Measurements from ENCODE around the gene KIF22. TPM values are rescaled to one million over a fixed set of nuclear protein-coding genes. Genes with fewer than 3 reads are reported as not detected.

Gene KIF22
- 64.7 and 67.6 TPM in 2 replicates for total RNA-seq

GRCh38 chr16:29790183-29790948 lies at the start of gene KIF22:
KIF22 (plus strand) TSS chr16:29790751; CDS start chr16:29790760, 9 bp downstream.

GRCh38 chr16:29745853-29746345 lies 44.7 kb upstream of the KIF22 start, which contains the start of gene C16orf54:
C16orf54 (minus strand) TSS chr16:29745990; CDS start chr16:29744951, 1,039 bp downstream.

GRCh38 chr16:29777576-29778350 lies 12.8 kb upstream of the KIF22 start, which contains the start of gene ZG16:
ZG16 (plus strand) TSS chr16:29778256; CDS start chr16:29779267, 1,011 bp downstream.

GRCh38 chr16:29806099-29806579 lies 15.6 kb downstream of the KIF22 start, which contains the start of gene MAZ:
MAZ (plus strand) TSS chr16:29806529; CDS start chr16:29806702, 173 bp downstream.

GRCh38 chr16:29811896-29812665 lies 21.5 kb downstream of the KIF22 start, which contains the start of gene PRRT2:
PRRT2 (plus strand) TSS chr16:29812193; CDS start chr16:29813055, 862 bp downstream.

GRCh38 chr16:29815793-29816693 lies 25.5 kb downstream of the KIF22 start, which contains the start of gene PAGR1:
PAGR1 (plus strand) TSS chr16:29816152; CDS start chr16:29816526, 374 bp downstream.

GRCh38 chr16:29820271-29820701 lies 29.7 kb downstream of the KIF22 start, which contains the start of gene MVP:
MVP (plus strand) TSS chr16:29820462; CDS start chr16:29830550, 10,088 bp downstream.

Other genes with a start within 250 kb of the KIF22 start
- not detected in 2 replicates for gene SPN, start 127.5 kb upstream of the KIF22 start, total RNA-seq
- gene QPRT, start 111.6 kb upstream of the KIF22 start, total RNA-seq: 0.32 and 1.4 TPM in 2 replicates
- not detected in 2 replicates for gene C16orf54, start 44.8 kb upstream of the KIF22 start, total RNA-seq
- under 0.01 TPM in 1 of 2 replicates, not detected in the other for gene ZG16, start 12.5 kb upstream of the KIF22 start, total RNA-seq
- gene MAZ, start 15.8 kb downstream of the KIF22 start, total RNA-seq: 111 and 160 TPM in 2 replicates
- gene PRRT2, start 21.4 kb downstream of the KIF22 start, total RNA-seq: 0.65 and 1.1 TPM in 2 replicates
- gene PAGR1, start 25.4 kb downstream of the KIF22 start, total RNA-seq: 27.0 and 36.9 TPM in 2 replicates
- gene MVP, start 29.7 kb downstream of the KIF22 start, total RNA-seq: 167 and 215 TPM in 2 replicates
- 55.2 and 70.4 TPM in 2 replicates for gene CDIPT, start 72.5 kb downstream of the KIF22 start, total RNA-seq
- 1.2 and 3.9 TPM in 2 replicates for gene SEZ6L2, start 108.8 kb downstream of the KIF22 start, total RNA-seq
- 1.2 and 3.6 TPM in 2 replicates for gene ASPHD1, start 109.7 kb downstream of the KIF22 start, total RNA-seq
- gene KCTD13, start 135.5 kb downstream of the KIF22 start, total RNA-seq: 5.8 and 8.8 TPM in 2 replicates
- 73.1 TPM in 2 replicates for gene TMEM219, start 171.3 kb downstream of the KIF22 start, total RNA-seq
- 86.4 and 95.9 TPM in 2 replicates for gene TAOK2, start 183.1 kb downstream of the KIF22 start, total RNA-seq
- 5.5 and 8.4 TPM in 2 replicates for gene HIRIP3, start 204.9 kb downstream of the KIF22 start, total RNA-seq
- 20.8 and 65.8 TPM in 2 replicates for gene INO80E, start 205.5 kb downstream of the KIF22 start, total RNA-seq
- gene DOC2A, start 220.3 kb downstream of the KIF22 start, total RNA-seq: 0.76 TPM in 1 of 2 replicates, not detected in the other
- not detected in 2 replicates for gene C16orf92, start 232.4 kb downstream of the KIF22 start, total RNA-seq
- 0.32 TPM in 1 of 2 replicates, not detected in the other for gene TLCD3B, start 240.5 kb downstream of the KIF22 start, total RNA-seq

Data from epithelial cell of umbilical artery (primary cell).